Measurements from ENCODE around the gene XYLT1.

The XYLT1 gene

DNA sequence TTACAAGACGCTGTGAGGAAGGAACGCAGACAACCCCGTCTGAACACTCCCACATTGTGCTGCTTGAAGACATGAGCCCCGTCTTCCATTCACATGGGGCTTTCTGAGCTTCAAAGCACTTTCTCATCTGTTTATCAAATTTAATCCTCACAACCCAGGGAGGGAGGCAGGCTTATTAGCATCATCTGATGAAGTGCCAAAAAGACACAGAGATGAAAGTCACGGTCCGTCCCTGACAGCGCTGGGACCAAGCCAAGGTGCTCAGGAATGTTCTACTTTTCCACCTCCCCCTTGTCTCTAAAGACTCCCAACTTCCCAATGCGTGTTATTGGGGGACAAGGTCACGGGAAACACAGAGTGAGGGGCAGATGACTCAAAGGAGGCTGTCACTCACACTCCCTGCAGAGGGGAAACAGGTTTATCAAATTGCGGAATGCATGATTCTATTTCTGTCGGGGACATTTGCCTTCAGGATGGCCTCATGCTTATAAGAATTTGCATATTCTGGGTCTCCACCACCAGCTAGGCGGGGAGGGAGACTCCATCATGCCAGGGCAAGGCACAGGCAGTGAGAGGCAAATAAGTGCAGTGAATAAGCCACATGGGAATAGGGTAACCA, 10.7 kb downstream of the XYLT1 start:
- DNase-seq: no peak

DNA sequence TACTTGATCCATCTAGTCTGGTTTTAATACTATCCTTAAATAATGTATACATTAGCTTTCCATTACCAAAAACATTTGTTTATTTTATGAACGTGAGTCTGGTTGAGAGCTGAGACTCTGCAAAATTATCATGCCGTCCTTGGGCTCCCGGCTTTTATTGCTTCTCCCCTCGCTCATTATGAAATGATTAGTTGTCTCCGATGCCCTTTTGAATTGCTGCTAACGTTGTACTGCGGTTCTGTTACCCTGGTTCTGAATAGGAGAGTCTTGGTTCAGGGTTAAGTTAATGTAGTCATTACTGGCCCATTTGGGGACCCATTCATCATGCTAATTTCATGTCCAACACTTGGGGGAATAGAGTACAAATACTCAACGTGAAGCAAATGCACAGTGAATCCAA, 12.8 kb downstream of the XYLT1 start:
- no peak for DNase-seq

DNA sequence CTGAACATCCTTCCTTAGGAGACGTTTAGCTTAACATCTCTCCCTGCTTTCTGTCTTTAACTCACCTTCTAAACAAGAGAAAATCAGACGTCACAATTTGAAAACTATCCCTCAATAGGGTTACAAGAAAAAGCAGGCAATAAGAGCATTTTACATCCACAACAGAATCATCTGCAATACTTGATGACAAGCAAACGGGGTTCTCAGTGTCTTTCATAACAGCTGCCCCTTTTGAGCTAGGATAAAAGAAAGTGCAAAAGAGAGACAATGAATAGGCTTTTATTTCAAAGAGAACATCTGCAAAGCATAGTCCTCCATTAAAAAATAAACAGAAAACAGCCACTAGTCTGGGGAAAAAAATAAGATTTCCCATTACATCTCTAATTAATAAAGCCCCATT, 13.2 kb downstream of the XYLT1 start:
- DNase-seq: no peak

DNA sequence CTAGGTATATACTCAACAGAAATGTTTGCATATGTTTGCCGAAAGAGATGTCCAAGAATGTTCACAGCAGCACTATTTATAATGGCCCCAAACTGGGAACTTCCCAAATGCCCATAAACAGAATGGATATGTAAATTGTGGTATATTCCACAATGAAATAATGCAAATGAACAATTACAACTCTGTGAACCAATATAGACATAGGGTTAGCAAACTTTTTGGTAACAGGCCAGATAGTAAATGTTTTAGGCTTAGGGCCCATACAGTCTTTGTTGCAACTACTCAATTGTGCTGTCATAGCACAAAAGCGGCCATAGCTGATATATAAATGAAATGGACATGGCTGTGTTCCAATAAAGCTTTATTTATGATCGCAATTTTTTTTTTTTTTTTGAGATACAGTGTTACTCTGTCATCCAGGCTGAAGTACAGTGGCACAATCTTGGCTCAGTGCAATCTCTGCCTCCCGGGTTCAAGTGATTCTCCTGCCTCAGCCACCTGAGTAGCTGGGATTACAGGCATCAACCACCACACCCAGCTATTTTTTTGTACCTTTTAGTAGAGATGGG, 16.5 kb downstream of the XYLT1 start:
- no peak for DNase-seq

DNA sequence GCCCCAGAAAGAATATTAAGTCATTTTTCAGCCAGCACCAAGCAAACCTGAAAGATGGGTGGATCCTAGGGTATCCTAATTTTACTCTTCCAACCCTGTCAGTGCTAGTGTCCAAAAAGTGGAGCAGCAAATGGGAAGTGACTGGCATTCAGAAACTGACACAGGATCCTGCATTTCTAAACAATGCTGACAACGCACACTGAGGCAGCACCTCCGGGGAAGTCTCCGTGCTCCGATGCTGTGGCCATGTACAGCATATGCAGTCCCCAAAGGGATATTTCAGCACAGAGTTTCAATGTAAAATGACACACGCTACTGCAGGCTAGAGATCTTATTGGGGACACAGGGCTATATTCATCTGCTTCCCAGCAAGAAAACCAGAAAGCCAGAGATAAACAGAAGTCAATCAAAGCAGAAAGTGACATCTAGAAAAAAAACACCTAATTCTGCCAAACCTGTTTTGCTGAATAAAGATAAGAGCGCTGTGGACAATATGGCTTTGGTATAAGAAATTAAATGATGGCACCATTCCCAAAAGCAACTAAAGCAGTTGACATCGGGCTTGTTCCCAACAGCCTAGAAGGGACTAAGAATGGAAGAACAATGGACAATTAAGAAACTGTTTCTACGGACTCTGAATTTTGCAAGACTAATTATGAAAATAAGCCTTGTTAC, 17.3 kb downstream of the XYLT1 start:
- DNase-seq: no peak

DNA sequence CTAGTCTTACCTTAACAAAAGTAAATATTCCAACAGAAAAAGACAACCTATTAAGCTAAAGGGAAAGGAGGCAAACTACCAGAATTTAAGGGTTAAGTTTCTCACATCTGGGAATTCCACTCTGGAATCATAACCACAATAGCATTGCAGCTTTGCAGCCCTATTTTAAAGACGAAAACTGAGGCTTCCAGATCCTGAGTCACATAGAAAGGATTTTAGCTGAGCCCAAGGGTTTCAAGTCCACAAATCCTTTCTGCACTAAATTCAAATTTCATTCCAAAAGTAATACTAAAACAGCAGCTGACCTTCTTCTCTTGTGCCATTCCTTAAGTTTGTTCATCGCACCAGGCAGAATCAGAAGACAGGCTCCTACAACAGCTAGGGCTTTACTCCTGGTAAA, 17.8 kb downstream of the XYLT1 start:
- peak; percentile 61 for DNase-seq

DNA sequence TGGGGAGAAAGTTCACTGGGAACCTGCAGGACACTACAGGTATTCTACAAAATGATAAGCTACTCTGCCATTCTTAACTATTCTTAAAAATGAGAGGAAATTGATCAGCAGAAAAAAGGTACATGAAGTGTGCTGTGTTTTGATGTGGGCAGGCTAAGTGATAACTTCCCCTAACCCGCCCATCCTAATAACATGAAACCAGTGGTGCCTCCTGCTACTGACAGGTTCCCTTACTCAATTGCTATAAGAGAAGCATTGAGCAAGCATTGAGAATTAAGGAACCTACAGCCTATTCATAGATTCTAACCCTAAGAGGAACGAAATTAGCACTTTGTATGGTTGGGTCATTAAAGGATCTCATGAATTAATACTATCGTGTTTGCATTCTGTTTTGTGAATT, 18.9 kb downstream of the XYLT1 start:
- DNase-seq: no peak

DNA sequence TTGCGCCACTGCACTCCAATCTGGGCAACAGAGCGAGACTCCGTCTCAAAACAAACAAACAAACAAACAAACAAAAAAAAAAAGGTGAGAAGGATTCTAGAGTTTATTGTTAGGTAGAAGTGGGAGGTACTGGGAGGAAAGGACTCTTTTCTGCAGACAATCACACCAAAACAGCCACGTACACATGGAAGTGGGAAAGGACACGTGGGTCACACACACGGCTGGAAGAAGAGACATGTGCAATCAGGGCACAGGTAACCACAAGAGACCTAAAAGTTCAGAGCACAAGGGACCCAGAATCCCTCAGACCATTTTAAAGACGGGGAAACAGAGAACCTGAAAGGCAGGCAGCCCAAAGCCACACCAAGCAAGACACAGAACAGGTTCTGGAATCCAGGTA, 20.5 kb downstream of the XYLT1 start:
- DNase-seq: no peak

DNA sequence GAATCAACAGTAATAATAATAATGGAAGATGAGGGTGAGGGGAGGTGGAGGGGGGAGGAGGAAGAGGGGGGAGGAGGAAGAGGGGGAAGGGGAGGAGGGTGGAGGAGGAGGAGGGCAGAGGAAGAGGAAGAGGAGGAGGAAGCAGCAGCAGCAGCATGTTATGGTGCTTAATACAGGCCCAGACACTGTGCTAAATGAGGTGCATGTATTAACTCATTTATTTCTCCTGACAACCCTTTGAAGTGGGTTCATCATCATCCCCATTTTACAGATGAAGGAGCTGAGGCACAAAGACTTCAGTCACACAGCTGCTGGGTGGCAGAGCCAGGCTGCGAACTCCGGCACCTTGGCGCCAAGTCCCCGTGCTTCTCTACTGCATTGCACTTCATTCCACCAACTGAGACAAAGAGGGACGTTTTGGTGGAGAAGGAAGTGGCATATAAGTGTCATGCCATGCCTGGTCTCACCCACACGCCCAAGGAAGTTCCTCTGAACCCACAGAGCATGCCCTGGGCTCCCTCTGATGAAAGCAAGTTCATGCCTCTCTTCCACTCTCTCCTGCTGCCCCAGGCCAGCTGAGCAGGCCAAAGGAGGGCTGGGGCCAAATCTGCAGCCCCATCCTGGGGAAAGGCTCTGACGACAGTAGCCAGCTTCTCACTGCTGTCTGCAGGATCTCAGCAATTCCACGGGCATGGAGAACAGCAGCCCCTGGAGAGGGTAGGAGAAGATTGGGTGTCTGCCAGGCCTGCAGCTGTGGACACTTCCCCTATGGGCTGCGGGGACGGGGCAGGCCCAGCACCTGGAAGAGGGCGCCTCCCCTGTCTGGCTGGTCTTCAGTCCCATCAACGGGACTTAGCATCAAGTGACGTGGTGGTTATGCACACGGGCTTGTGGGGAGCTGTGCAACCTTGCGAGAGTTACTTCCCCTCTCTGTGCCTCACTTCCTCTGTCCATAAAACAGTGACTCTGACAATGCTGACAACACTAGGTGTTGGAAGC, 21.8 kb downstream of the XYLT1 start:
- no peak for DNase-seq

DNA sequence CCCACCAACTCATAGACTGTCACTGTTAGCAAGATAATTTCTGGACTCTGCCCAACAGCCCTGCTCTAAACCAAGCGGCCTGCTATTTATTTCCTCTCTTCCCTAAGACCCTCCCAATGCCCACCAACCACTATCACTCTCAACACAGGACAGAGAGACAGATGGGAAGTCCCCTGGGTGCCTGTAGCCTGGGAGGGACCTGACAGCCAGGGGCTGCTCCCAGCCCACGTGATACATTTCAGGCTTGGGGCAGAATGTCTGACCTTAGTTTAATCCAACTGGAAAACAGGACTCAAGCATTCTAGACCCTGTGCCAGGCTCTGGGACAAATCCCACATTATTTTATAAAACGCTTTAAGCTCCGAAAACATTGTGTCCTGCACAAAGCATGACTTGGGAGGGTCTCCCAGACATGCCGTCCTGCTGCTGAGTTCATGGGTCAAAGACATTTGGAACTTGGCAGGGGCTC, 23.6 kb downstream of the XYLT1 start:
- no peak for DNase-seq

DNA sequence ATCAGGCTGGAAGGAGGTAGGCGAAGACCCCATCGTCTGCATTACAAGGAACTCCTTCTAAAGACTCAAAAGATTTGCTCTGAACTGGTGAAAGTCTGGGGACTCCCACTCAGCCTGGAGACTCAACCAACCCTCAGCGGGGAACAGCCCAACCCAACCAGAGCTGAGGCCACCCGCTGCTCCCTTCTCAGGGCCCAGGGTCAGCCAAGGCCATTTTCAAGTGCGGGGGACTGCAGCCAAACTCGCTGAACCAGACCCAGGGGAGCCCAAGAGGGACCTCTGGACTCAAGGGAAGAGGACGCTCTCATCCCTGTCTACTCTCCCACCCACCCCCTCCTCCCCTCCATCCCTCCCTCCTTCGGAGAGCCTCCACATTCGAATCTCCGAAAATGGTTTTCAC, 24.1 kb downstream of the XYLT1 start:
- DNase-seq: no peak

DNA sequence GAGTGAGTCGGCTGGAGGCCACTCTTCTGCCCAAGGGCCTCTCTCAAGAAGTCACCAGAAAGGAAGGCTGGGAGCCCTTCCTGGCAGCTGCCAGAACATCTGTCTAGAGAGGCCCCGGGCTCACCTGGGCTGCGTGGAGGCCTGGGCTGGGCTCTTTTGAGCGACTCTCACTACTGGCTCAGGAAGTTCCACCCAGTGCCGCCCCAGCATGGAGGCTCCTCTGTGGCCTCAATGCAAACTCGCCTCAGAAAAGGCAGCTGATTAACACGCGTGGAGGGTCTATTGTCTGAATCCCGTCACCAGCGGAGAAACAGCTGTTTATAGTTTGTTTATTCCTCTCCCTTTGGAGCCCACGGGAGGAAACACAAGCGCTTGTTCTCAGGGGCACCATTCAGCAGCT, 25.3 kb downstream of the XYLT1 start:
- DNase-seq: no peak

DNA sequence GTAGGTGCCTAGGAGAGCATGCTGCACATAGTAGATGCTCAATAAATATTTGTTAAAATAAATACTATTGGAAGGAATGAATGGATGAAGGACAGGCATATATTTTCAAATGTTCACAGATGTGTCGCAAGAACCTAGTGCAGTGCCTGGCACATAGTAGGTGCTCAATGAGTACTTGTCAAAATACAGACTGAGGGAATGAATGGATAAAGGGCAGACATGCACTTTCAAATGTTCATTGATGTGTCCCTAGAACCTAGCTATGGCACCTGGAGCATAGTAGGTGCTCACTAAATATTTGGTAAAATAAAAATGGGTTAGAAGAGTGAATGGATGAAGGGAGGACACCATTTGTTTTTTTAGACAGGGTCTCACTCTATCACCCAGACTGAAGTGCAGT, 26.1 kb downstream of the XYLT1 start:
- no peak for DNase-seq

DNA sequence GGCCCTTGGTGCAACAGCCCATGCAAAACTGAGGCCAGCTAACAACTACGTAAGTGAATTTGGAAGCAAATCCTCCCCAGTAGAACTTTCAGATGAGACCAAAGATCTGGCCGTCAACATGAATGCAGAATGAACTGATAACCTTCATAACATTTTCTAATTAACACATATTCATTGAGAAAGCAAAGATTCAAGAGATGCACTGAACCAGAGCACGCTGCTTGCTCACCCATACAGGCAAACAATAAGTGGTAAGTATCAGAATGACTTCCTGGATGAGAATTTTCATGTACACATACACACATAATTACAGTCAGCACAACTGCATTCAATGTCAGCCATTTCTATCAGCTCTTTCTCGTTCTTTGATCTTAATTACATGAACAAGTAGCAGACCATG, 30.6 kb downstream of the XYLT1 start:
- no peak for DNase-seq

DNA sequence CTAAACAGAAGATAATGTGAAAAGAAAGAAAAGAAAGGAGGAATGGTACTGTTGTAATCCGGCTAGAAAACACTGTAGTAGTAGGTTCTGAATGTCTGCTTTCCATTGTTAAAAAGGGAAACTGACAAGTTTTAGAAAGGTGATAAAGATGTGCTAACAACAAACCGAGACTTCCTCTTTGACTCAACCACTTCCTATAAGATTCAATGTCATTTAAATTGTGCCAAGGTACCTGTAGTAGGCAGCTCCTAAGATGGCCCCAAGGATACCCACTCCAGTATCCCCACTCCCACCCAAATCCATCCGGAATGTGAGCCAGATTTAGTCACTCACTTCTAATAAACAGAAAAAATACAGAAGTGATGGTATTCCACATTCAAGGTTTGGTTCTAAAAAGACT, 31.2 kb downstream of the XYLT1 start:
- no peak for DNase-seq

DNA sequence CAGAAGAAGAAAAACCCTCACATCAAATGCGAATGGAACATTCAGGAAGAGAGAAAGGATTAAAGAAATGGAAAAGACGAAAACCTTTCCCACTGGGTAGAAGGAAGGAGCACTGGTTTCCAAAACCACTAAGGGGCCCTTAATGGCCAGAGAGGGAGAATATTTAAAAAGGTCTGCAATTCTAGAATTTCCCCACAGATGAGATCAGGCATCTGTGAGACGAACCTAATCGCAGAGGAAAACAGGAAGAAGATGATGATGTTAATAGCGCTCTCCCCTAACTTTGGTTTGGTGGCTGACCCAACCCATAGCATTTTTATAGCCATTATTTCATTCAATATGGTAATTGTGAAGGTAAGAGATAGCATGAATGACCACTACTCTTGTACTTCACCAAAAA, 32.8 kb downstream of the XYLT1 start:
- no peak for DNase-seq

DNA sequence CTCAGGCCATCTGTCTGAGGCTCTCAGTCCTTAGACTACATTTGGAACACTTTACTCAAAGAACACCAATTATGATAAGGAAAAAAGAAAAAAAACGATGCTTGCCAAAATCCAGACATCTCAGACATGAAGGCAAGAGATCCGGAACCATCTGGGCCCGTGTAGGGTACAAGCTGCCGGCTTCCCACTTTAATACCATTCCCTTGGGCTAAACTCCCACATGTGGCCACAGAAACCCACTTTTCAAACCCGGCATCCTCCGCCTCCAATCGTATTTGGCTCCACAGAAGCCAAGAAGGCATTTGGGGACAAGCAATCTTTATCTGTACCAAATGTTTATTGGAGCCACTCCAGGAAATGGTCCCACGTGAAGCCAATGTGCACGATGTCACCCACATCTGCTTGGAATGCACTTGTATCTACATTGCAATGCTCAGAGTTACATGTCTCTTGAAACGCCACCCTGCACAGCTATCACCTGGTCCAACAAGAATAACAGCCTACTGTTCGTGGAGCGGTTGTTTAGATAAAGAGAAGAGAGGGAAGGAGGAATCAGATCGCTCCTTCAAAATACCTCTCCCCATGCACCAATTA, 33.5 kb downstream of the XYLT1 start:
- no peak for DNase-seq

DNA sequence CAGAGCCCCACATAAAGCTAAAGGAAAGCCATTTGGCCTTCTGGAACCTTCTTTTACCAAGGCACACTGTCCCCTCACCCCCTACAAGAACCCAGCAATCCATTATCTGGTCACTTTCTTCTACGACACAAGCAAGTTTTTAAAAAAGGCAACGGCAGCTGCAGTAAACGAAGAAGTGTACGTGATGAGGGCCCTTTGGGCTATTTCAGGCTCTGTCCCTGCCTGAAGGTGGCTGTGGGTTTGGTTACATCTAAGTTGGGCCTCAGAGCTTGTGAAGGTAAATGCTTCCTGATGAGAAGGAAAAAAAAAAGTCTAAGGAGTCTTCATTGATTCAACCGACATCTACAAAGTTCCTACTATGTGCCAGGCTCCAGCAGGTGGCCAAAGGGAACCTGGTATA, 35.4 kb downstream of the XYLT1 start:
- no peak for DNase-seq

DNA sequence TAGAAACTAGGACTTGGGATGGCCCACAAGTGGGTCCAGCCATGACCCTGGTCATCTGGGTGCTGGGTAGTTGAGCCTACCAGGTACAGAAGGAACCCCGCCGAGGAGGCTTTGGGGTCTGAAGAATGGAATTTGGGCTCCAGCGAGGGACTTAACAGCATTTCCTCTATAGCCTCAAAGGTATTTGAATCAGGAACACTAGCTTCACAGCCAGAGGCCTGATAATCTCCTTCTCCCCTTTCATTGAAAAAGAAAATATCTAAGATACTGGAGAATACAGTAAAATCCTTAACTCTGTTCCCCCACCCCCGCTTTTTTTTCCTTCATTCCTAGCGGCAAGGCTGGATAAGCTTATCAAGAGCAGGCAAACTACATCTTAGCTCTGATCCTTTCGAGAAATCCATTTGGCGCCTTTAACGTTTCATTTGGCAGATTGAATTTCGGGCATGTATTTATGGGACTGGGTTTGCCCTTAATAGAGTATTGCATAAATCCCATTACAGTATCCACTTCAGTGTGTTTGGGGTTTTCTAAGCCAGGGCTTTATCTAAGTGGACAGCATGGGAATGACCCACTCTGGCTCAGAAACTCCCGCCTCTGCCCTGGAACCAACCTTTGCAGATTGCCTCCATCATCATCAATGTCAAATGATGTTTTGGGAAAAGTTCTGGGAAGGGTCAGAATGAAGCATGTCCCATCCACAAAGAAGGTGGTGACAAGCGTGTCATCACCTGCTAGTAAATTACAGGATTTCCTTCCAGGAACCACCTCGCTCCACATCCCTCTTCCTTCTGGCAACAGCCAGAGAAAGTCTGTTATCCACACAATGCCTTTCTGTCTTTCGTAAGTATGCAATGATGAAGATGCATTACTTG, 36.9 kb downstream of the XYLT1 start:
- no peak for DNase-seq

DNA sequence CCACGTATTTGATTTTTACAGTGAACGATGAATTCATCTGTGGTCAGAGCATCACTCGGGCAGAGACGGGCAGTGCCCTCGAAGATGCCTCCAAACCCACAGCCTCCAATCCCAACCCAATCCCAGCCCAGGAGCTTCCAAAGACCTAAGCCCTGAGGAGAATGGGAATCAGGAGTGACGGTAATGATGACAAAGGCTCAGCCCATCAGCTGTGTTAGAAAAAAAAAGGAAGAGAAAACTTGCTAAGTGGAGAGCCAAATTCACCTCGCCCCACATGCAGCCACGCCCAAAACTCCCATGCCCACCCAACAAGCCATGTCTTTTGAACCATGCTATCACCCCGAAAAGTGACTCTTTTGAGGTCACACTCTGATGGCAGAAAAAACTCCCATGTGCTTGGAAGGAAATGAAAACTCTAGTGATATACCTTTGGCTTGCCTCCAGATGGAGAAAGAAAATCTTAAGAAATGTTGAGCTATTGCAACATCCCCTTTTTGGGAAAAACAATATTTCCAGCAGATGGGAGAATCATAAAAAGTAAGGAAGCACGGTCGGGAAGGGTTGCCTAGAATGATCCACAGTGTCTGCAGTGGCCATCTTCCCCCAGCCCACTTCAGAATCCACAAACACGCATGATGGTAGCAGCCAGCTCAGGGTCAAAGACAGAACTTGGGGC, 37.7 kb downstream of the XYLT1 start:
- DNase-seq: peak; percentile 54

Measured in fibroblast of skin of scalp (primary cell).